ENCODE measurements around the gene PRELID2.

DNA sequence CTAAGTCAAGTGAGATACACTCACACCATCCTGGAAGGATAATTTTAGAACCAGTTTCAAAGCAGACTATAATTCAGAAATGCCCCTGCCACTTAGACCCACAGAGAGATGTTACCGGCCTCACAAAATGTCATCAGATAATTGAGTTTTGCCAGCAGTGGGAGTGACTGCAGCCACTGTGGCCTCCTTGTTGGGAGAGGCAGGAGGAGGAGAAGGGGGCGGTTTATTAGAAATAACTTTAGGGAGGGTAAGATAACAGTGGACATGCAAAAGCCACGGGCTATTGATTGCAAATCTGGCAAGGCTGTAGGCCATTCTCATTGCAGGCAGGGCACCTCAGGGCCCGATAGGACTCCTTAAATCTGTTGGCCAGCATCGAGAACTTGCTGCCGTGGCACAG, 24.3 kb upstream of the PRELID2 start:
- TF ChIP-seq ZFP30 (CRISPR knock-in tag; IDR thresholded peaks at IDR 0.05) (no peak), SNAI2 (CRISPR knock-in tag; IDR thresholded peaks at IDR 0.05) (no peak), BACH2 (CRISPR knock-in tag; IDR thresholded peaks at IDR 0.05; ENCODE audit: borderline replicate concordance) (no peak), ARNTL (CRISPR knock-in tag; IDR thresholded peaks at IDR 0.05; ENCODE audit: borderline replicate concordance, low read depth) (no peak), ZNF70 (CRISPR knock-in tag; IDR thresholded peaks at IDR 0.05) (no peak), ZFP3 (CRISPR knock-in tag; IDR thresholded peaks at IDR 0.05) (no peak)
- TF ChIP-seq, protein P1, sequence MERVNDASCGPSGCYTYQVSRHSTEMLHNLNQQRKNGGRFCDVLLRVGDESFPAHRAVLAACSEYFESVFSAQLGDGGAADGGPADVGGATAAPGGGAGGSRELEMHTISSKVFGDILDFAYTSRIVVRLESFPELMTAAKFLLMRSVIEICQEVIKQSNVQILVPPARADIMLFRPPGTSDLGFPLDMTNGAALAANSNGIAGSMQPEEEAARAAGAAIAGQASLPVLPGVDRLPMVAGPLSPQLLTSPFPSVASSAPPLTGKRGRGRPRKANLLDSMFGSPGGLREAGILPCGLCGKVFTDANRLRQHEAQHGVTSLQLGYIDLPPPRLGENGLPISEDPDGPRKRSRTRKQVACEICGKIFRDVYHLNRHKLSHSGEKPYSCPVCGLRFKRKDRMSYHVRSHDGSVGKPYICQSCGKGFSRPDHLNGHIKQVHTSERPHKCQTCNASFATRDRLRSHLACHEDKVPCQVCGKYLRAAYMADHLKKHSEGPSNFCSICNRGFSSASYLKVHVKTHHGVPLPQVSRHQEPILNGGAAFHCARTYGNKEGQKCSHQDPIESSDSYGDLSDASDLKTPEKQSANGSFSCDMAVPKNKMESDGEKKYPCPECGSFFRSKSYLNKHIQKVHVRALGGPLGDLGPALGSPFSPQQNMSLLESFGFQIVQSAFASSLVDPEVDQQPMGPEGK (CRISPR knock-in tag; IDR thresholded peaks at IDR 0.05; ENCODE audit: borderline replicate concordance) = no peak
- TF ChIP-seq, protein P2, sequence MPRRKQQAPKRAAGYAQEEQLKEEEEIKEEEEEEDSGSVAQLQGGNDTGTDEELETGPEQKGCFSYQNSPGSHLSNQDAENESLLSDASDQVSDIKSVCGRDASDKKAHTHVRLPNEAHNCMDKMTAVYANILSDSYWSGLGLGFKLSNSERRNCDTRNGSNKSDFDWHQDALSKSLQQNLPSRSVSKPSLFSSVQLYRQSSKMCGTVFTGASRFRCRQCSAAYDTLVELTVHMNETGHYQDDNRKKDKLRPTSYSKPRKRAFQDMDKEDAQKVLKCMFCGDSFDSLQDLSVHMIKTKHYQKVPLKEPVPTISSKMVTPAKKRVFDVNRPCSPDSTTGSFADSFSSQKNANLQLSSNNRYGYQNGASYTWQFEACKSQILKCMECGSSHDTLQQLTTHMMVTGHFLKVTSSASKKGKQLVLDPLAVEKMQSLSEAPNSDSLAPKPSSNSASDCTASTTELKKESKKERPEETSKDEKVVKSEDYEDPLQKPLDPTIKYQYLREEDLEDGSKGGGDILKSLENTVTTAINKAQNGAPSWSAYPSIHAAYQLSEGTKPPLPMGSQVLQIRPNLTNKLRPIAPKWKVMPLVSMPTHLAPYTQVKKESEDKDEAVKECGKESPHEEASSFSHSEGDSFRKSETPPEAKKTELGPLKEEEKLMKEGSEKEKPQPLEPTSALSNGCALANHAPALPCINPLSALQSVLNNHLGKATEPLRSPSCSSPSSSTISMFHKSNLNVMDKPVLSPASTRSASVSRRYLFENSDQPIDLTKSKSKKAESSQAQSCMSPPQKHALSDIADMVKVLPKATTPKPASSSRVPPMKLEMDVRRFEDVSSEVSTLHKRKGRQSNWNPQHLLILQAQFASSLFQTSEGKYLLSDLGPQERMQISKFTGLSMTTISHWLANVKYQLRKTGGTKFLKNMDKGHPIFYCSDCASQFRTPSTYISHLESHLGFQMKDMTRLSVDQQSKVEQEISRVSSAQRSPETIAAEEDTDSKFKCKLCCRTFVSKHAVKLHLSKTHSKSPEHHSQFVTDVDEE (CRISPR knock-in tag; IDR thresholded peaks at IDR 0.05) = no peak
- TF ChIP-seq, protein P3, sequence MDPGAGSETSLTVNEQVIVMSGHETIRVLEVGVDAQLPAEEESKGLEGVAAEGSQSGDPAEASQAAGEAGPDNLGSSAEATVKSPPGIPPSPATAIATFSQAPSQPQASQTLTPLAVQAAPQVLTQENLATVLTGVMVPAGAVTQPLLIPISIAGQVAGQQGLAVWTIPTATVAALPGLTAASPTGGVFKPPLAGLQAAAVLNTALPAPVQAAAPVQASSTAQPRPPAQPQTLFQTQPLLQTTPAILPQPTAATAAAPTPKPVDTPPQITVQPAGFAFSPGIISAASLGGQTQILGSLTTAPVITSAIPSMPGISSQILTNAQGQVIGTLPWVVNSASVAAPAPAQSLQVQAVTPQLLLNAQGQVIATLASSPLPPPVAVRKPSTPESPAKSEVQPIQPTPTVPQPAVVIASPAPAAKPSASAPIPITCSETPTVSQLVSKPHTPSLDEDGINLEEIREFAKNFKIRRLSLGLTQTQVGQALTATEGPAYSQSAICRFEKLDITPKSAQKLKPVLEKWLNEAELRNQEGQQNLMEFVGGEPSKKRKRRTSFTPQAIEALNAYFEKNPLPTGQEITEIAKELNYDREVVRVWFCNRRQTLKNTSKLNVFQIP (CRISPR knock-in tag; IDR thresholded peaks at IDR 0.05; ENCODE audit: borderline replicate concordance, low read depth) = no peak
- TF ChIP-seq, protein P4, sequence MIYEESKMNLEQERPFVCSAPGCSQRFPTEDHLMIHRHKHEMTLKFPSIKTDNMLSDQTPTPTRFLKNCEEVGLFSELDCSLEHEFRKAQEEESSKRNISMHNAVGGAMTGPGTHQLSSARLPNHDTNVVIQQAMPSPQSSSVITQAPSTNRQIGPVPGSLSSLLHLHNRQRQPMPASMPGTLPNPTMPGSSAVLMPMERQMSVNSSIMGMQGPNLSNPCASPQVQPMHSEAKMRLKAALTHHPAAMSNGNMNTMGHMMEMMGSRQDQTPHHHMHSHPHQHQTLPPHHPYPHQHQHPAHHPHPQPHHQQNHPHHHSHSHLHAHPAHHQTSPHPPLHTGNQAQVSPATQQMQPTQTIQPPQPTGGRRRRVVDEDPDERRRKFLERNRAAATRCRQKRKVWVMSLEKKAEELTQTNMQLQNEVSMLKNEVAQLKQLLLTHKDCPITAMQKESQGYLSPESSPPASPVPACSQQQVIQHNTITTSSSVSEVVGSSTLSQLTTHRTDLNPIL (CRISPR knock-in tag; IDR thresholded peaks at IDR 0.05; ENCODE audit: low read depth) = no peak
